Neural cell (in vitro differentiated cells): ENCODE data around the gene MBTD1. TPM values are rescaled to one million over a fixed set of nuclear protein-coding genes. Genes with fewer than 3 reads are reported as not detected.

Experiments used
- H2AFZ ChIP-seq: fragments of 200-600, 300-800 bp; sonication (generic), shearing (Covaris generic); 2 replicates; pipeline ENCODE4 v1.6.0; 2014; ENCODE audit warnings: low read depth, mild to moderate bottlenecking, antibody characterized with exemption, low read length, moderate library complexity
- H3F3A ChIP-seq: fragments of 200-600 bp; shearing (Covaris generic); 2 replicates; pipeline ENCODE4 v1.6.1; 2016; ENCODE audit warnings: mild to moderate bottlenecking, moderate library complexity, mixed read lengths, antibody characterized with exemption, low read length; ENCODE audit not compliant: insufficient read depth, poor library complexity, severe bottlenecking
- H3K27ac ChIP-seq: fragments of 200-600, 300-800 bp; sonication (generic), shearing (Covaris generic); 2 replicates; pipeline ENCODE4 v1.5.1; 2014; ENCODE audit warnings: mild to moderate bottlenecking, low read length, moderate library complexity
- H3K27me3 ChIP-seq: fragments of 300-800, 200-600 bp; sonication (generic), shearing (Covaris generic); 2 replicates; pipeline ENCODE4 v1.6.0; 2014; ENCODE audit warnings: mild to moderate bottlenecking, low read depth, low read length, moderate library complexity; ENCODE audit not compliant: insufficient read depth
- H3K36me3 ChIP-seq: fragments of 300-800, 200-600 bp; sonication (generic), shearing (Covaris generic); 2 replicates; pipeline ENCODE4 v1.5.1; 2014; ENCODE audit warnings: mild to moderate bottlenecking, antibody characterized with exemption, low read length, moderate library complexity; ENCODE audit not compliant: insufficient read depth
- H3K4me2 ChIP-seq: fragments of 300-800, 200-600 bp; sonication (generic), shearing (Covaris generic); 2 replicates; pipeline ENCODE4 v1.6.0; 2014; ENCODE audit warnings: mild to moderate bottlenecking, low read length
- H3K4me3 ChIP-seq: fragments of 300-800, 200-600 bp; sonication (generic), shearing (Covaris generic); 2 replicates; pipeline ENCODE4 v1.5.1; 2014; ENCODE audit warnings: mild to moderate bottlenecking, low read length, moderate library complexity
- H3K79me2 ChIP-seq: fragments of 200-600 bp; shearing (Covaris generic); replicated peaks from 2 replicates; pipeline ENCODE4 v1.6.0; 2014; ENCODE audit warnings: mild to moderate bottlenecking, low read length, moderate library complexity; ENCODE audit not compliant: insufficient read depth
- H3K9ac ChIP-seq: fragments of 300-800, 200-600 bp; sonication (generic), shearing (Covaris generic); 2 replicates; pipeline ENCODE4 v1.6.1; 2016; ENCODE audit warnings: mild to moderate bottlenecking, low read length, mixed read lengths
- H3K9me2 ChIP-seq: fragments of 200-600 bp; shearing (Covaris generic); 2 replicates; pipeline ENCODE4 v1.6.1; 2016; ENCODE audit warnings: mild to moderate bottlenecking, low read length, mixed read lengths; ENCODE audit not compliant: insufficient read depth
- H3K9me3 ChIP-seq: fragments of 200-600, 300-800 bp; sonication (generic), shearing (Covaris generic); 2 replicates; pipeline ENCODE4 v1.6.1; 2016; ENCODE audit warnings: mild to moderate bottlenecking, mixed run types, low read length, moderate library complexity, mixed read lengths
- H4K20me1 ChIP-seq: fragments of 200-600 bp; shearing (Covaris generic); 2 replicates; pipeline ENCODE4 v1.6.1; 2016; ENCODE audit warnings: mild to moderate bottlenecking, mixed run types; ENCODE audit not compliant: insufficient read depth
- CTCF ChIP-seq: fragments of 450-650 bp; IDR thresholded peaks from 2 replicates; pipeline ENCODE4 v1.5.1; 2014; ENCODE audit warnings: antibody characterized with exemption, mild to moderate bottlenecking, moderate library complexity; ENCODE audit not compliant: poor library complexity, severe bottlenecking
- EP300 ChIP-seq: fragments of 450-650 bp; conservative IDR thresholded peaks from 2 replicates; pipeline ENCODE4 v1.6.1; 2014; ENCODE audit warnings: antibody characterized with exemption, mild to moderate bottlenecking, moderate library complexity; ENCODE audit not compliant: poor library complexity, severe bottlenecking
- EZH2 ChIP-seq: fragments of 200-600, 300-800 bp; shearing (Covaris generic), sonication (generic); IDR thresholded peaks from 2 replicates; pipeline ENCODE4 v1.6.1; 2014; ENCODE audit warnings: antibody characterized with exemption, low read length, borderline replicate concordance, mild to moderate bottlenecking; ENCODE audit not compliant: insufficient read depth, poor library complexity, severe bottlenecking
- MXI1 ChIP-seq: fragments of 450-650 bp; conservative IDR thresholded peaks from 2 replicates; pipeline ENCODE4 v1.6.1; 2014; ENCODE audit warnings: antibody characterized with exemption, mild to moderate bottlenecking; ENCODE audit not compliant: poor library complexity, severe bottlenecking
- POLR2AphosphoS5 ChIP-seq: IDR thresholded peaks from 2 replicates; pipeline ENCODE4 v1.6.1; 2012
- RAD21 ChIP-seq: fragments of 450-650 bp; conservative IDR thresholded peaks from 2 replicates; pipeline ENCODE4 v1.6.1; 2014; ENCODE audit warnings: antibody characterized with exemption, mild to moderate bottlenecking, moderate library complexity
- REST ChIP-seq: IDR thresholded peaks from 2 replicates; pipeline ENCODE4 v1.6.1; 2012; ENCODE audit warnings: borderline replicate concordance
- SMC3 ChIP-seq: fragments of 450-650 bp; conservative IDR thresholded peaks from 2 replicates; pipeline ENCODE4 v1.6.1; 2014; ENCODE audit warnings: antibody characterized with exemption, mild to moderate bottlenecking, moderate library complexity; ENCODE audit not compliant: poor library complexity
- TAF1 ChIP-seq: IDR thresholded peaks from 2 replicates; pipeline ENCODE4 v1.6.1; 2012; ENCODE audit warnings: low read depth
- polyA plus RNA-seq: library from polyadenylated mRNA; depleted of rRNA; stranded (reverse); fragments of >200 nt; gene quantifications from 2 replicates; pipeline ENCODE4 v1.2.3, GENCODE V29; 2014

The MBTD1 gene
- polyA plus RNA-seq, 1 donor from 2014 or later = 70.0 TPM

DNA sequence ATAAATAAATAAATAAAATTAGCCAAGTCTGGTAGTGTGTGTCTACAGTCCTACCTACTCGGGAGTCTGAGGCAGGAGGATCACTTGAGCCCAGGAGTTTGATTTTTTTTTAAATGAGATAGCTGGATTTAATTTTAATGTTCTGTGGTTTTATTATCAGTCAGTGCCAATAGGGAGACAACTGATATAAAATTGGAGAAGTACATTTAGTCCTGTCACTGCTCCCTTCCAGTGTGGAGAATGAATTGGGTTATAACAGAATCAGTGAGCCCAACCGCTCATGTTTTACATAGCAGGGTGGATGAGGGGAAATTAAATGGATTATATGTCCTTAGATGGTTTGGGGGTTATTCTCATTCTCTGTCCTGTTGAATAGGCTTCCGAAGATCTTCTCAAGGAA lies 100.2 kb downstream of the MBTD1 start:
- peaks cover 27% of the 10 kb centered on the region for H3K79me2 ChIP-seq

DNA sequence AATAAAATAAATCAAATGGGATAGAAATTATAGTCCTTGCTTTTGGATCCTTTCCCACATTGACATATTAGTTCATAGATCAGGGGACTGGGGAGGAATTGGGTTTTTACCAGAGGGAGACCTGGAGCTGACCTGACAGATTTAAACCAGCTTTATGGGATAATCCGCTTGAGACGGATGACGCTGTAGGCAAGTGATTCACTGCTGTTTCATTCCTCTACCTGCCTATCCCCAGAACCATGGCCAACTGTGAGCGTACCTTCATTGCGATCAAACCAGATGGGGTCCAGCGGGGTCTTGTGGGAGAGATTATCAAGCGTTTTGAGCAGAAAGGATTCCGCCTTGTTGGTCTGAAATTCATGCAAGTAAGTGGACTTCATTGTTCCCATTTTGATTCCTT lies 104.4 kb downstream of the MBTD1 start:
- H2AFZ ChIP-seq = no peak overlapping the region
- H3K9me3 ChIP-seq = no peaks in the 10 kb centered on the region
- H4K20me1 ChIP-seq = no peaks in the 10 kb centered on the region
- H3K27ac ChIP-seq = no peak overlapping the region
- H3K27me3 ChIP-seq = no peaks in the 10 kb centered on the region
- H3K9ac ChIP-seq = no peak overlapping the region
- no peaks in the 10 kb centered on the region for H3K36me3 ChIP-seq
- no peak overlapping the region for H3K4me2 ChIP-seq
- no peaks in the 10 kb centered on the region for H3K9me2 ChIP-seq
- peak overlapping the region; percentile 79 for H3K4me3 ChIP-seq
- peaks cover 31% of the 10 kb centered on the region for H3K79me2 ChIP-seq
- H3F3A ChIP-seq = no peaks in the 10 kb centered on the region
- TF ChIP-seq TAF1 (no peak), POLR2AphosphoS5 (no peak), MXI1 (no peak), SMC3 (no peak), EZH2 (no peak), EP300 (no peak), REST (no peak)

More for the DNA sequence above, 100.2 kb downstream of the MBTD1 start:
- Histone ChIP-seq H3K4me2 (no peak overlapping the region), H3F3A (no peaks in the 10 kb centered on the region), H3K9me3 (no peaks in the 10 kb centered on the region), H3K4me3 (no peak overlapping the region), H2AFZ (no peak overlapping the region), H4K20me1 (no peaks in the 10 kb centered on the region), H3K9ac (no peak overlapping the region), H3K27me3 (no peaks in the 10 kb centered on the region), H3K9me2 (no peaks in the 10 kb centered on the region), H3K36me3 (no peaks in the 10 kb centered on the region), H3K27ac (no peak overlapping the region)
- TF ChIP-seq EZH2 (no peak), MXI1 (no peak), CTCF (no peak), POLR2AphosphoS5 (no peak), TAF1 (no peak), RAD21 (no peak), EP300 (no peak), REST (no peak), SMC3 (no peak)
